Psoas muscle (tissue), 8 donors: ENCODE data around the gene PML. TPM values are rescaled to one million over a fixed set of nuclear protein-coding genes. Genes with fewer than 3 reads are reported as not detected.
A peak's percentile ranks its signal among the peaks of the same experiment; 100 is the strongest.

Source experiments
- ATAC-seq, 4 donors: fragments of 200-7000 bp; cut with Tn5 transposase; one replicate each; pipeline ENCODE4 v1.9.1; 2020; ENCODE audit warnings: moderate library complexity in 3 of 4, mild to moderate bottlenecking in 2 of 4
- DNase-seq, 2 donors: peaks; one replicate each; pipeline ENCODE4 v3.0.0-alpha.2; 2020
- H3K27ac ChIP-seq: fragments of 200-600 bp; one replicate; pipeline ENCODE4 v1.8.0; 2022
- H3K27me3 ChIP-seq, 3 donors: fragments of 200-600 bp in 1 of 3; one replicate each; pipeline versions ENCODE4 v1.6.1 to v1.8.0; 2013 to 2022; ENCODE audit warnings: low read length in 2 of 3, mild to moderate bottlenecking in 2 of 3, moderate library complexity in 1 of 3; ENCODE audit not compliant: insufficient read depth in 3 of 3
- H3K36me3 ChIP-seq, 2 donors: fragments of 200-600 bp in 1 of 2; one replicate each; pipeline versions ENCODE4 v1.6.1 to v1.8.0; 2013 to 2022; ENCODE audit warnings: low read depth in 1 of 2, mild to moderate bottlenecking in 1 of 2, moderate library complexity in 1 of 2; ENCODE audit not compliant: insufficient read depth in 1 of 2
- H3K4me1 ChIP-seq: fragments of 200-600 bp; one replicate; pipeline ENCODE4 v1.8.0; 2022
- H3K4me3 ChIP-seq: fragments of 200-600 bp; one replicate; pipeline ENCODE4 v1.8.0; 2022; ENCODE audit warnings: mild to moderate bottlenecking
- H3K9me3 ChIP-seq: fragments of 200-600 bp; one replicate; pipeline ENCODE4 v1.8.0; 2022
- CTCF ChIP-seq: fragments of 200-600 bp; IDR thresholded peaks from one replicate; pipeline ENCODE4 v1.8.0; 2022; ENCODE audit warnings: antibody characterized with exemption
- WGBS, 3 donors: extraction: QIAGEN DNeasy Blood & Tissue Kit; methylation state at CpG; one replicate each; pipeline versions ENCODE4 v1.1.6 to v1.1.7; 2013; 5-methylcytosine and 5-hydroxymethylcytosine counted together
- intact Hi-C, 2 donors: fragments of 100-400 bp; cut with DNase I; formaldehyde crosslinking; loops; one replicate each; pipeline versions ENCODE4 v1.11.0 to v1.14.2; 2022
- polyA plus RNA-seq, 3 donors: library from polyadenylated mRNA; stranded (reverse); fragments of 200-250 nt; gene quantifications; one replicate each; pipeline ENCODE4 v1.2.3, GENCODE V29; 2013
- total RNA-seq, 4 donors: library from RNA; stranded (reverse); fragmentation: NEBNext Ultra II Directional in 2 of 4; extraction: Animal tissue kit (Norgen Biotek cat#: 25700) in 2 of 4; gene quantifications; one replicate each; pipeline versions ENCODE4 v1.2.1 to v1.2.4, GENCODE V29; 2021 to 2023
- donor health status: healthy with polysubstance abuse.
- donor health status: DM: no; HTN: no; CAD: no; lungs with moderate emphysema.
- donor health status: Bipolar disorder and iron deficiency.
- donor health status: healthy.
- donor health status: DM: yes; HTN: yes; CAD: no.
- donor health status: DM: no; HTN: no; CAD: no.
- donor health status: DM: no; HTN: no; CAD: no.
- donor health status: DM: yes; HTN: yes; CAD: no.

Gene PML
- total and polyA plus RNA-seq, 7 donors: 6.7 to 22.6 (median 15.0) TPM

GRCh38 chr15:73979636-73980035 lies 14.9 kb upstream of the PML start:
- Histone ChIP-seq H3K4me1 (peaks cover 38% of the 10 kb centered on the region), H3K36me3 (peaks cover 0 to 12% of the 10 kb centered on the region in 2 donors), H3K4me3 (no peak overlapping the region), H3K27ac (no peak overlapping the region), H3K27me3 (no peaks in the 10 kb centered on the region), H3K9me3 (no peaks in the 10 kb centered on the region)
- DNase-seq: no peak
- intact Hi-C loops: loop anchor here in 1 of 2 donors (10.0 kb wide), 1 partner anchor 345 kb away; no protein-coding TSS in a partner anchor
- 67 to 73% (median 72%) methylated on average over 1 of the region's 1 CpG for WGBS, 3 donors
- ATAC-seq: no peak
- no peak for TF ChIP-seq CTCF

GRCh38 chr15:73981761-73982221 lies 12.7 kb upstream of the PML start:
- 20 to 29% (median 21%) methylated on average over 5 of the region's 5 CpGs for WGBS, 3 donors
- Histone ChIP-seq H3K9me3 (no peaks in the 10 kb centered on the region), H3K27me3 (no peaks in the 10 kb centered on the region), H3K4me3 (no peak overlapping the region), H3K4me1 (peaks cover 44% of the 10 kb centered on the region), H3K36me3 (peaks cover 0 to 25% of the 10 kb centered on the region in 2 donors), H3K27ac (peak overlapping the region; percentile 84)
- ATAC-seq (peak in 1 of 4 donors; percentile 3), DNase-seq (no peak)
- intact Hi-C loops: no loop called here
- no peak for TF ChIP-seq CTCF

GRCh38 chr15:73982222-73982962 lies 12.1 kb upstream of the PML start:
- H3K4me3 ChIP-seq: peak overlapping the region; percentile 34
- peaks cover 49% of the 10 kb centered on the region for H3K4me1 ChIP-seq
- no peaks in the 10 kb centered on the region for H3K9me3 ChIP-seq

GRCh38 chr15:73983211-73983727 lies 11.2 kb upstream of the PML start:
- no peaks in the 10 kb centered on the region for H3K27me3 ChIP-seq
- H3K36me3 ChIP-seq: peaks cover 0 to 37% of the 10 kb centered on the region in 2 donors
- no peak overlapping the region for H3K4me3 ChIP-seq
- H3K9me3 ChIP-seq: no peaks in the 10 kb centered on the region
- TF ChIP-seq CTCF: no peak
- peaks cover 49% of the 10 kb centered on the region for H3K4me1 ChIP-seq
- WGBS, 3 donors: 17 to 27% (median 22%) methylated on average over 10 of the region's 10 CpGs
- peak; percentile 76 to 83 for DNase-seq
- intact Hi-C loops: no loop called here
- peak overlapping the region; percentile 84 for H3K27ac ChIP-seq
- peak; percentile 71 to 84 (median 76) for ATAC-seq

More at GRCh38 chr15:73982222-73982962, 12.1 kb upstream of the PML start:
- Histone ChIP-seq H3K36me3 (peaks cover 0 to 29% of the 10 kb centered on the region in 2 donors), H3K27me3 (no peaks in the 10 kb centered on the region), H3K27ac (peak overlapping the region; percentile 84)
- DNase-seq: peak; percentile 93
- intact Hi-C loops: no loop called here
- WGBS, 3 donors: 6 to 25% (median 18%) methylated on average over 8 of the region's 8 CpGs
- TF ChIP-seq CTCF: no peak
- peak; percentile 86 to 89 (median 88) for ATAC-seq
